Transverse colon (tissue), 4 donors: ENCODE data around the gene IGF2BP1.

Source experiments
- CTCF ChIP-seq, 5 experiments: fragments of 200-600 bp in 3 of 5; fragments of 450-650 bp in 2 of 5; sonication (generic) in 3 of 5; IDR thresholded peaks; 1 replicate in 2 of 5; 2 replicates in 3 of 5; pipeline ENCODE4 v1.5.1; 2016 to 2017; ENCODE audit warnings: antibody characterized with exemption in 5 of 5, inconsistent platforms in 3 of 5, mild to moderate bottlenecking in 2 of 5, moderate library complexity in 1 of 5
- POLR2A ChIP-seq: fragments of 450-650 bp; IDR thresholded peaks from one replicate; pipeline ENCODE4 v1.6.1; 2016; ENCODE audit warnings: antibody characterized with exemption, mild to moderate bottlenecking, moderate library complexity
- POLR2AphosphoS5 ChIP-seq, 3 donors: sonication (generic); formaldehyde crosslinking; IDR thresholded peaks; one replicate each; pipeline ENCODE4 v1.6.1; 2016; ENCODE audit warnings: antibody characterized with exemption in 3 of 3

- no peak for TF ChIP-seq POLR2AphosphoS5 (IDR thresholded peaks at IDR 0.05)
- TF ChIP-seq CTCF (IDR thresholded peaks at IDR 0.05): no peak
- no peak for TF ChIP-seq POLR2A
These were observed 107.4 kb downstream of the IGF2BP1 start for GRCh38 chr17:49104511-49105074.
